Subcutaneous abdominal adipose tissue (tissue), 5 donors: ENCODE results near the gene DNAH8.

Experiments used
- H3K27ac ChIP-seq: one replicate; pipeline ENCODE4 v1.7.0; 2013; ENCODE audit warnings: low read depth, mild to moderate bottlenecking, inconsistent platforms, low read length, moderate library complexity
- H3K27me3 ChIP-seq, 5 donors: one replicate each; pipeline ENCODE4 v1.7.0; 2013; ENCODE audit warnings: low read length in 5 of 5, inconsistent platforms in 1 of 5; ENCODE audit not compliant: control insufficient read depth in 5 of 5, insufficient read depth in 4 of 5
- H3K36me3 ChIP-seq, 5 donors: one replicate each; pipeline ENCODE4 v1.7.0; 2013; ENCODE audit warnings: low read length in 5 of 5; ENCODE audit not compliant: control insufficient read depth in 5 of 5, insufficient read depth in 5 of 5
- H3K4me1 ChIP-seq, 5 donors: one replicate each; pipeline ENCODE4 v1.7.0; 2013; ENCODE audit warnings: low read length in 5 of 5, mild to moderate bottlenecking in 3 of 5, moderate library complexity in 1 of 5; ENCODE audit not compliant: control insufficient read depth in 5 of 5, insufficient read depth in 5 of 5
- H3K4me3 ChIP-seq, 5 donors: one replicate each; pipeline ENCODE4 v1.7.0; 2013; ENCODE audit warnings: low read length in 5 of 5, low read depth in 1 of 5
- H3K9ac ChIP-seq, 5 donors: one replicate each; pipeline ENCODE4 v1.7.0; 2013; ENCODE audit warnings: low read length in 5 of 5, mild to moderate bottlenecking in 4 of 5, moderate library complexity in 3 of 5
- H3K9me3 ChIP-seq, 5 donors: one replicate each; pipeline ENCODE4 v1.7.0; 2013; ENCODE audit warnings: low read length in 5 of 5; ENCODE audit not compliant: control insufficient read depth in 5 of 5
- donor health status: healthy.
- donor health status: healthy.
- donor health status: healthy.
- donor health status: healthy.
- donor health status: healthy.

Gene DNAH8

DNA sequence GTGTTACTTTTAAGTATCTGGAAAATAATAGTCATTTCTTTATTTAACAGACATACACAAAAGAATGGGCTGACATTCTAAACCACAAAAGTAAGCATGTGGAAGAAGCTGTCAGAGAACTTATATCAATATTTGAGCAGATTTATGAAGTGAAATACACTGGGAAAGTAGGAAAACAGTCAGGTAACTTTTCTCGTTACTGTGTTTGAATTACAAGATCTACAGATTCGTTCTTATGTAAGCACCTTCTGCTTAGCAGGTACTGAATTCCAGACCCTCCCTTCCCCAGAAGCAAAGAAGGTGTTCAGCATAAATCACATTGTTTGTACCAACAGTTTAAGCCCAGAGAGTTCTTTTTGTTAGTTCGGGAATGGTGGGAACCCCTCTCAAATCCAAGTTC lies 88.0 kb downstream of the DNAH8 start:
- no peak overlapping the region for H3K27ac ChIP-seq
- H3K9ac ChIP-seq = no peak overlapping the region
- no peaks in the 10 kb centered on the region for H3K36me3 ChIP-seq
- H3K4me1 ChIP-seq = no peaks in the 10 kb centered on the region
- H3K27me3 ChIP-seq = peaks cover 9 to 18% (median 15%) of the 10 kb centered on the region in 5 donors
- H3K9me3 ChIP-seq = no peaks in the 10 kb centered on the region
- H3K4me3 ChIP-seq = no peak overlapping the region

DNA sequence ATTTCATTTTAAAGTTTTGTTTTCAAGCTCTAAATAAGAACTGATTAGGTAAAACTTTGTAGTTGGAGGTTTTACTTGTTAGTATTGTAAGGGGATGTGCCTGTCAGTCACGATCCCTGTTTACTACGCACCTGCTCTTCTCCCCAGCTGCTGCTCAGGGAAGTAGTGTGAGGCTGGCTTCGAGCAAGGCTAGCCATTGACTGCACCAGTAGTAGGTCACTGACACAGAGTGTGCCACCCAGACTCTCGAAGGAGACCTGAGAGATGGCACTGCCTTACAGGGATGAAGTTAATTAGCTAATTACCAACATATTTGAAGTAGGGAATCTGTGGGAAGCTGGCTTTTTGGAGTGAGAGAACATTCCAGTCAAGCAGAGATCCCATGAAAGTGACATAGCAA lies 89.2 kb downstream of the DNAH8 start:
- H3K4me3 ChIP-seq = no peak overlapping the region
- H3K27me3 ChIP-seq = peaks cover 3 to 10% (median 9%) of the 10 kb centered on the region in 5 donors
- no peaks in the 10 kb centered on the region for H3K4me1 ChIP-seq
- H3K9ac ChIP-seq = no peak overlapping the region
- H3K36me3 ChIP-seq = no peaks in the 10 kb centered on the region
- no peaks in the 10 kb centered on the region for H3K9me3 ChIP-seq
- no peak overlapping the region for H3K27ac ChIP-seq

DNA sequence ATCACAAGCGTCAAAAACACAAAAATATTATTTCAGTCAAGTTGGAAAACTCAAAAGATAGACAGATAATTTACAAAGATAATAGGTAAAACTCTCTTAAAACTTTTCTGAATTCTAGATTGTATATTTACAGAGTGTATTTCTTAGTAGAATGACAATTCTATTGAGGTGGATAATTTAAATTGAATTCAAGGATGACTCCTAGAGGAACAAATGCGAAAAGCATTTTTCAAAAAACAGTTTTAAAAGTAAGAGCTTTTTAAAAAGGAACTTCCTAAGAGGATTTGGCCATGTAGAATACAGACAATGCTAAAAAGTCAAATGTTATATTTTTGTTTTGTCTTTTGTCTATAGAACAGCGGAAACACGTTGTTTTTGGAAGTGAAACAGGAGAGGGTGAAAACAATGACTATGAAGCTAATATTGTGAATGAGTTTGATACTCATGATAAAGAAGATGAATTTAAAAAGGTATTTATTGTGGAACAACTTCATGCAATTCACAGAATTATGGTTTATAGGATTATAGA lies 90.1 kb downstream of the DNAH8 start:
- H3K36me3 ChIP-seq = no peaks in the 10 kb centered on the region
- no peak overlapping the region for H3K9ac ChIP-seq
- H3K27ac ChIP-seq = no peak overlapping the region
- no peaks in the 10 kb centered on the region for H3K4me1 ChIP-seq
- no peak overlapping the region for H3K4me3 ChIP-seq
- H3K27me3 ChIP-seq = peaks cover 3 to 10% (median 8%) of the 10 kb centered on the region in 5 donors
- no peaks in the 10 kb centered on the region for H3K9me3 ChIP-seq

DNA sequence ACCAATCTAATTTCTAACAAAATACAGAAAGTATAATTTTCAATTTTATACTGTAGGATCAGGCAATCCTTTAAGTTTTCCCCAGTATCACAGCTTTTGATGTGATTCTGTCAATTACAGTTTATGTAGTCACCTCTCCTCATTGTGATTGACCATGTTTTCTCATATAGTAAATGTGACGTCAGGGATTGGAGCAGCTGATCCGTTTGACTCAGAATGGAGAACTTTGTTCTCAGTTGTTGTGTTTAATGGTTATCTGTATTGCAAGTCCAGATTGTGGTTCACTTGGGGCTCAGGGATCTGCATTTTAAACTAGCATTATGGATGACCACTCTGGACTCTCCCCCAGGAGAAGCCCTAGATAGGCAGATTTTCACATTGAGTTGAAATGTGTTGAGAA lies 90.6 kb downstream of the DNAH8 start:
- H3K4me1 ChIP-seq = no peaks in the 10 kb centered on the region
- H3K36me3 ChIP-seq = no peaks in the 10 kb centered on the region
- peaks cover 3 to 10% (median 5%) of the 10 kb centered on the region in 5 donors for H3K27me3 ChIP-seq
- H3K9me3 ChIP-seq = no peaks in the 10 kb centered on the region
- H3K27ac ChIP-seq = no peak overlapping the region
- H3K4me3 ChIP-seq = no peak overlapping the region
- H3K9ac ChIP-seq = no peak overlapping the region

DNA sequence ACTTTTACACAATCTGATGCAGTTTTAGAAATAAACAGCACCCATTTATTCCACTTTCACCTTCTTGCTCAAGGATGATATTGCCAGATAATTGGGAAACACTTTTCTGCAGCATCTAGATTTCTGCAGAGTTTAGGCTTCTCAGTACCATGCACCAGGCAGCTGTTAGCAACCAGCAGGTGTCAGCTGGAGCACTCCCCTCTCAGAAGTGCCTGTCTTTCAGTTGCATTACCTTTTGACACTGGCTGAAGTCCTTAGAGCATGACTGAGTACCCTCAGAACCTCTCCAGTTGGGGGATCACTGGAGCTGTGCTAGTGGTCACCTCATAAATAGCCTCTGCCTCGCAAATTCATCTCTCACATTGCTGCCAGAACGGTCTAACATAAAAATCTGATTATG lies 91.2 kb downstream of the DNAH8 start:
- Histone ChIP-seq H3K27ac (no peak overlapping the region), H3K36me3 (no peaks in the 10 kb centered on the region), H3K4me1 (no peaks in the 10 kb centered on the region), H3K27me3 (peaks cover 3 to 9% (median 4%) of the 10 kb centered on the region in 5 donors), H3K9ac (no peak overlapping the region), H3K4me3 (no peak overlapping the region), H3K9me3 (no peaks in the 10 kb centered on the region)

DNA sequence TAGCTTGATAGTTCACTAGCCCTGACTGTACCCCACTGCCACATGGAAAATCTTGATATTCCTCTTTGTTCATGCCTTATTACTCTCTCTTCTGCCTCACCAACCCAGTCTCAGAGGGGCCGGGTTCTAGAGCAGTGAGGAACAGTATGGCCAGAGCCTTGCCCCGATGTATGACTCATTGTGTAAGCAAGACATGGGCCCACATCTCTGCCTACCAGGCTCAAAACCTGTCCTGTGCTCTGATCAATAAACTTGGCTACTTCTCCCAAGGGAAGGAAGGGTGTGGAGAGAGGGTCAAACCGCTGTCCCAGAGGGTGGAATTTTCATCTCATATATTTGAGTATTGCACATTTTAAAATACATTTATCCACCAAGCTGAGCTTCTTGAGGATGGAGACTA lies 91.7 kb downstream of the DNAH8 start:
- Histone ChIP-seq H3K9ac (no peak overlapping the region), H3K27me3 (peaks cover 0 to 7% (median 4%) of the 10 kb centered on the region in 5 donors), H3K36me3 (no peaks in the 10 kb centered on the region), H3K27ac (no peak overlapping the region), H3K9me3 (no peaks in the 10 kb centered on the region), H3K4me3 (no peak overlapping the region), H3K4me1 (no peaks in the 10 kb centered on the region)

DNA sequence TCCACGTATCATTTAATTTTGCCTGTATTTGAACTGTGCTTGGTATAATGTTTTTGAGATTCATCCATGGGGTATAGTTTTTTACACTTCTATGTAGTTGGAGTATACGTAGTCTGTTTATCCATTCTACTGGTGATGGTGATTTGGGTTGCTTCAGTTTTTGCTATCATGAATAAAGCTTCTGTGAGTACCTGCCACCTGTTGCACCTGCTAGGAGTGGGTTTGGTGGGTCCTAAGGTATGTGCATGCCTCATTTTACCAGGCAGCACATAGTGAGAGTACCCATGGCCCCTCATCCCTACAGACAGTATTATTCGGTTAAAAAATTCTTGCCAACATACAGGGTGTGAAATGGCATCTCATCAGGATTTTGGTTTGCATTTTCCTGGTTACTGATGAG lies 92.9 kb downstream of the DNAH8 start:
- Histone ChIP-seq H3K9me3 (no peaks in the 10 kb centered on the region), H3K36me3 (no peaks in the 10 kb centered on the region), H3K27me3 (peaks cover 3 to 8% (median 4%) of the 10 kb centered on the region in 5 donors), H3K4me3 (no peak overlapping the region), H3K4me1 (no peaks in the 10 kb centered on the region), H3K9ac (no peak overlapping the region), H3K27ac (no peak overlapping the region)

DNA sequence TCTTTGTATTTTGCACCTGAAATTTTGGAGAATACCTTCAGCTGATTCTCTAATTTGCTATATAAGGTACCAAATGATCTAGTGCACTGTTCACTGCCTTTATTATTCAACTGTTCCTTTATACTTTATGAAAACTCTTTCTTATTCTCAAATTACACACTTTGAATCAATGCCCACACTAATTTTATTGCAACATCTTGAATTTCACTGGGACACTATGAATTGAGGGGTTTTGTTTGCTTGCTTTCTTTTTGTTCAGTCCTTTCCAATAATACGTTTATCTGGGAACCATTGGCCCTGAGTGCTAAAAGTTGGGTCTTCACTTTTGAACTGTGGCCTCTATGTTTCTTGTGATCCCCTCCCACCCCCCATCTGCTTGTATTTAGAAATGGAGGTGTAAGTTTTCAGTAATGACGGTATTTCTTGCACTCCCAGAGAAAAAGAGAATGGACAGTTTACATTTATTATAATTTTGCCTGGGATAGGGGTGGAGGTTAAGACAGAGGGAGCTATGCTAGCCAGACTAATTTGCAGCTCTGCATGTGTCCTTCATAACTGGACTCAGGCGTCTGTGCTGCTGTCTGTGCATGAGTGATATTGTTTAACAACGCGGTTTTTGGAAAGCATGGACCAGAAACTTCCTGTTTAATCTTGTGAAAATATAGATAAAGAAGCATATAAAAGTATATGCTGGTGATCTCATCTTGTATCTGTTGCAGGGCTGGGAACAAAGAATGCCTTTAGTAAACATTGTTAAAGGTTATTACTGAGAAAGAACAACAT lies 98.1 kb downstream of the DNAH8 start:
- H3K9ac ChIP-seq = no peak overlapping the region
- H3K9me3 ChIP-seq = no peaks in the 10 kb centered on the region
- H3K36me3 ChIP-seq = no peaks in the 10 kb centered on the region
- no peak overlapping the region for H3K27ac ChIP-seq
- peaks cover 0 to 5% (median 3%) of the 10 kb centered on the region in 5 donors for H3K27me3 ChIP-seq
- H3K4me1 ChIP-seq = no peaks in the 10 kb centered on the region
- H3K4me3 ChIP-seq = no peak overlapping the region

DNA sequence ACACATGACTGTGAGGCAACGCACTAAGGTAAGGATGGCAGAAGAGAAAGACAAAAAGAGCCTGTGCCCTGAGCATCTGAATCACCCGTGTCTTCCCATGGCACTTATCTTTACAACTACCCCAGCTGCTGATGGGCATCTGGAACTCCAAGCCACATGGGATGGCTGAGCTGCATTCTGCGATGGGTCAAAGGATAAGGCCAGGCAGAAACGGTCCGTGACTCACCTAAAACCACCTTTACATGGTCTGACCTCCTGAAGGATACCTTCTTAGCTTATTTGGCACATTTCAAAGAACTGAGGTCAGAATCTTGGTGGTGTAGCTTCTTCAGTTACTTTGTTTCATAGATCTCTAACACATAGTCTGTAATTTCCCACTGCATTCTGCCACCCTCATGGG lies 99.7 kb downstream of the DNAH8 start:
- Histone ChIP-seq H3K27ac (no peak overlapping the region), H3K36me3 (no peaks in the 10 kb centered on the region), H3K4me1 (no peaks in the 10 kb centered on the region), H3K9ac (no peak overlapping the region), H3K27me3 (peaks cover 0 to 8% (median 5%) of the 10 kb centered on the region in 5 donors), H3K4me3 (no peak overlapping the region), H3K9me3 (no peaks in the 10 kb centered on the region)

DNA sequence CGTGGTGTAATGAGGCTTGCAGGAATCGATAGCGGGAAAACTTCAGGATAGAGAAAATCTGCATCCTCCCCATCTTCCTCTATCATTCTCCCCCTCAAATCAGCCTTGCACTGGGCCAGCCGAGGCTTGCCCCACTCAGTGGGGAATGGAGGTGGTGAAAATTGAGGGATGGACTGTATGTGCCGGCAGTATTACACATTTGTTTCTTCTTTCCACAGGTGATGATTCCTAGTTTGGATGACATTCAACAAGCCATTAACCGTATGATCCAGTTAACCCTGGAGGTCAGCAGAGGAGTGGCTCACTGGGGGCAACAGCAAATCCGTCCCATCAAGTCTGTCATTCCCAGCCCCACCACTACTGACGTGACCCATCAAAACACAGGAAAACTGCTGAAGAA lies 100.1 kb downstream of the DNAH8 start:
- no peaks in the 10 kb centered on the region for H3K9me3 ChIP-seq
- no peaks in the 10 kb centered on the region for H3K4me1 ChIP-seq
- H3K27ac ChIP-seq = no peak overlapping the region
- H3K36me3 ChIP-seq = no peaks in the 10 kb centered on the region
- no peak overlapping the region for H3K4me3 ChIP-seq
- no peak overlapping the region for H3K9ac ChIP-seq
- H3K27me3 ChIP-seq = peaks cover 0 to 8% (median 5%) of the 10 kb centered on the region in 5 donors
